Measurements from ENCODE around the gene TAPBP.

- TF ChIP-seq CTCF (IDR thresholded peaks at IDR 0.05; ENCODE audit: borderline replicate concordance, extremely low read depth, low read length, poor library complexity, severe bottlenecking) = no peak
- TF ChIP-seq EZH2 (IDR thresholded peaks at IDR 0.05; ENCODE audit: borderline replicate concordance, low read depth, low read length, severe bottlenecking) = no peak
Observed at GRCh38 chr6:33333666-33334065, 19.8 kb upstream of the TAPBP start.
